ENCODE measurements around the gene ANKRD63.

The ANKRD63 gene

DNA sequence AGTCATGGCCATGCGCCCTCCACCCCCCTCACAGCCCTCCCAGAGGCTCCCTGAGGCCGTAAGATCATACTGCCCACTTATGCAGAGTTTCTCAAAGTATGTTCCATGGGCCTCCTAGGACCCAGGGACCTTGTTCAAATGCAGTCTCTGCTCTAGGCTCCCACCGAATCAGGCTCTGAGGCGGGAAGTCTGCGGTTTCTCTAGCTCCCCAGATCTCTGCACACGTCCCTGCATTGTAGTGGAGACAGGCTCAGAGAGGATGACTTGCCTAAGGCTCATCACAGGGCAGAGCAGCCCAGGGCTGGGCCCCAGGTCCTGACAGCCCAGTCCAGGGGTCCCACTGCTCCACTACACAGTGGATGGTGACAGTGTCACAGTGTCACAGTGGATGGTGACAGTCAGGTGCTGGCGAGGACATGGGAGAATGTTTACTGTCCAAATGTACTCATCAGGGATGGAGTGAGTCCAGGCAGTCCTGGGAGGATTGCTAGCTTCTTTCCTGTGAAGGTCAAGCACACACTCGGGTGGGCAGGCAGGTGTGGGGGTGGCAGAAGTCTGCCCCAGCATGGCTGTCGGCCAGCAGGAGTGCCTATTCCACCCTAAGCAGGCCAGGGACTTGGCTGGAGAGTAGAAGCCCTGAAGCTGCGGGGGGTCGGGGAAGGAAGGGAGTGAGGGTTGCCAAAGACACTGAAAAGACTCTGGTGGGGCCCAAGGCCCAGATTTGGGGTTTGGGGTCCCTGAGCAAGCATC is 12.4 kb downstream of the ANKRD63 start:
- TF ChIP-seq POLR2AphosphoS5 (IDR thresholded peaks at IDR 0.05; ENCODE audit: low read depth, low read length) = no peak
- TF ChIP-seq FOXP2 (optimal IDR thresholded peaks at IDR 0.05; ENCODE audit: borderline replicate concordance, extremely low read depth, extremely low read length, insufficient read depth) = no peak
- TF ChIP-seq, protein P1, sequence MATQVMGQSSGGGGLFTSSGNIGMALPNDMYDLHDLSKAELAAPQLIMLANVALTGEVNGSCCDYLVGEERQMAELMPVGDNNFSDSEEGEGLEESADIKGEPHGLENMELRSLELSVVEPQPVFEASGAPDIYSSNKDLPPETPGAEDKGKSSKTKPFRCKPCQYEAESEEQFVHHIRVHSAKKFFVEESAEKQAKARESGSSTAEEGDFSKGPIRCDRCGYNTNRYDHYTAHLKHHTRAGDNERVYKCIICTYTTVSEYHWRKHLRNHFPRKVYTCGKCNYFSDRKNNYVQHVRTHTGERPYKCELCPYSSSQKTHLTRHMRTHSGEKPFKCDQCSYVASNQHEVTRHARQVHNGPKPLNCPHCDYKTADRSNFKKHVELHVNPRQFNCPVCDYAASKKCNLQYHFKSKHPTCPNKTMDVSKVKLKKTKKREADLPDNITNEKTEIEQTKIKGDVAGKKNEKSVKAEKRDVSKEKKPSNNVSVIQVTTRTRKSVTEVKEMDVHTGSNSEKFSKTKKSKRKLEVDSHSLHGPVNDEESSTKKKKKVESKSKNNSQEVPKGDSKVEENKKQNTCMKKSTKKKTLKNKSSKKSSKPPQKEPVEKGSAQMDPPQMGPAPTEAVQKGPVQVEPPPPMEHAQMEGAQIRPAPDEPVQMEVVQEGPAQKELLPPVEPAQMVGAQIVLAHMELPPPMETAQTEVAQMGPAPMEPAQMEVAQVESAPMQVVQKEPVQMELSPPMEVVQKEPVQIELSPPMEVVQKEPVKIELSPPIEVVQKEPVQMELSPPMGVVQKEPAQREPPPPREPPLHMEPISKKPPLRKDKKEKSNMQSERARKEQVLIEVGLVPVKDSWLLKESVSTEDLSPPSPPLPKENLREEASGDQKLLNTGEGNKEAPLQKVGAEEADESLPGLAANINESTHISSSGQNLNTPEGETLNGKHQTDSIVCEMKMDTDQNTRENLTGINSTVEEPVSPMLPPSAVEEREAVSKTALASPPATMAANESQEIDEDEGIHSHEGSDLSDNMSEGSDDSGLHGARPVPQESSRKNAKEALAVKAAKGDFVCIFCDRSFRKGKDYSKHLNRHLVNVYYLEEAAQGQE (IDR thresholded peaks at IDR 0.05; ENCODE audit: insufficient read depth in 1 of 2, low read depth in 2 of 2, low read length in 2 of 2) = no peak

DNA sequence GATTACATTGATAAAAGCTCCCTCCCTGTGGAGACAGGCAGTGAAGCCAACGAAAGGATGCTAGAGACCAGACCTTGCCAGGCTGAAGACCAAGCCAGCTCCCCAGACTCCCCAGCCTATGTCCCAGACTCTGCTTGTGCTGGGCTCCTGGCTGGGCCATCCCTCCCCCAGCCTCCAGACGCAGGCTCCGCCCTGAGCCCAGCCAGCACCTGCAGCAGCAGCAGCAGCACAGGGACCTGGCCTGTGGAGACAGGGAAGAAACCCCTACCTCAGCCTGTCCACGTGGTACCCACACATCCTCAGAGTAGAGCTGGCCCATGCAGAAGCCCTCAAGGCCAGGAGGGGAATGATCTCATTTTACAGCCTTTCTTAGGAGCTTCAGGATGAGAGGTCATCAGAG is 13.3 kb downstream of the ANKRD63 start:
- TF ChIP-seq FOXP2 (optimal IDR thresholded peaks at IDR 0.05; ENCODE audit: borderline replicate concordance, extremely low read depth, extremely low read length, insufficient read depth) = no peak
- TF ChIP-seq, protein P1 (IDR thresholded peaks at IDR 0.05; ENCODE audit: insufficient read depth in 1 of 2, low read depth in 2 of 2, low read length in 2 of 2) = no peak

DNA sequence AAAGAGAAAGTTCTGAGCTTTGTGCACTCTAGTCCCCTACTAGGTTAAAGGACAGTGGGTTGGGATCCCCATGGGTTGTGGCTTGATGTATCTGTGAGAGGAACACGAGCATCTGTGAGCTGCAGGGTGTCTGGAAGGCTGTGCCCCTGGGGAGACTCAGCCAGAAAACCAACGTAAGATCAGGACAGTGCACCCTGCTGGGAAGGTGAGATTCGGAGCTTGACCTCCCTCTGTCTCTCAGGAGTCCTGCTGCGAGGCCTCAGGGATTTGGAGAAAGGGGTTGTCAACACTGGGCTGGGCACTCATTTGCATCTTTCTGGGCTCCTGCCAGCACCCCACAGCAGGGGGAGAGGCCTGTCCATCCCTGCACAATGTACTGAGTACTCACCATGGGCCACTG is 15.2 kb downstream of the ANKRD63 start:
- TF ChIP-seq FOXP2 (optimal IDR thresholded peaks at IDR 0.05; ENCODE audit: borderline replicate concordance, extremely low read depth, extremely low read length, insufficient read depth) (no peak), TAF1 (IDR thresholded peaks at IDR 0.05; ENCODE audit: borderline replicate concordance, insufficient read depth, low read length) (no peak), SIN3A (IDR thresholded peaks at IDR 0.05; ENCODE audit: borderline replicate concordance, insufficient read depth, low read length) (no peak), POLR2AphosphoS5 (IDR thresholded peaks at IDR 0.05; ENCODE audit: low read depth, low read length) (no peak)
- TF ChIP-seq, protein P1 (IDR thresholded peaks at IDR 0.05; ENCODE audit: insufficient read depth in 1 of 2, low read depth in 2 of 2, low read length in 2 of 2) = no peak

DNA sequence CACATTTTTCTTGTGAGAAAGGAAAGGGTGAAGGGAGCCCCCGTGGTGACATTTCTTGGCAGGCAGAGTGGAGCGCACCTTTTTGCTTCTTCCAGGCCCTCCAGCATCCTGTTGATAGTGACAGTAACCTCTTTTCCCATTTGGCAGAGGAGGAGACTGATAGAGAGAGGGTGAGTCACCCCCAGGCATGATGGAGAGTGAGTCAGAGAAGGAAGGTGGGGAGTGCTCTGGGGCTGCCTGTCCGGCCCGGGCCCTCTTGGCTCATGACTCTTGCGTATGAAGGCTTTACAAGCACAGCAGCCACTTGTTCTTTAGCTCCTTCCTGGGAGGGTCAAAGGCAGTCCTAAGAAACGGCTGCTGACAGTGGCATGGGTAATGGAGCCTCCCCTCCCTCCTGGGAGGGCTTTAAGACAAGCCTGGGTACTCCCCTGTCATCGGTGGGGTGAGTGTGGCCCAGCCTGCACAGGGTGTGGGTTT is 16.0 kb downstream of the ANKRD63 start:
- TF ChIP-seq TAF1 (IDR thresholded peaks at IDR 0.05; ENCODE audit: borderline replicate concordance, insufficient read depth, low read length) (no peak), POLR2AphosphoS5 (IDR thresholded peaks at IDR 0.05; ENCODE audit: low read depth, low read length) (no peak), SIN3A (IDR thresholded peaks at IDR 0.05; ENCODE audit: borderline replicate concordance, insufficient read depth, low read length) (no peak), FOXP2 (optimal IDR thresholded peaks at IDR 0.05; ENCODE audit: borderline replicate concordance, extremely low read depth, extremely low read length, insufficient read depth) (no peak)
- TF ChIP-seq, protein P1 (IDR thresholded peaks at IDR 0.05; ENCODE audit: insufficient read depth in 1 of 2, low read depth in 2 of 2, low read length in 2 of 2) = peak in 1 of 2 experiments; percentile 23; a peak in 1 of 4 replicates

DNA sequence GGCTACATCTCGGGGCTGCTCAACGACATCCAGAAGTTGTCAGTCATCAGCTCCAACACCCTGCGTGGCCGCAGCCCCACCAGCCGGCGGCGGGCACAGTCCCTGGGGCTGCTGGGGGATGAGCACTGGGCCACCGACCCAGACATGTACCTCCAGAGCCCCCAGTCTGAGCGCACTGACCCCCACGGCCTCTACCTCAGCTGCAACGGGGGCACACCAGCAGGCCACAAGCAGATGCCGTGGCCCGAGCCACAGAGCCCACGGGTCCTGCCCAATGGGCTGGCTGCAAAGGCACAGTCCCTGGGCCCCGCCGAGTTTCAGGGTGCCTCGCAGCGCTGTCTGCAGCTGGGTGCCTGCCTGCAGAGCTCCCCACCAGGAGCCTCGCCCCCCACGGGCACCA is 17.0 kb downstream of the ANKRD63 start:
- TF ChIP-seq FOXP2 (optimal IDR thresholded peaks at IDR 0.05; ENCODE audit: borderline replicate concordance, extremely low read depth, extremely low read length, insufficient read depth) = no peak
- no peak for TF ChIP-seq TAF1 (IDR thresholded peaks at IDR 0.05; ENCODE audit: borderline replicate concordance, insufficient read depth, low read length)
- TF ChIP-seq POLR2AphosphoS5 (IDR thresholded peaks at IDR 0.05; ENCODE audit: low read depth, low read length) = no peak
- TF ChIP-seq, protein P1 (IDR thresholded peaks at IDR 0.05; ENCODE audit: insufficient read depth in 1 of 2, low read depth in 2 of 2, low read length in 2 of 2) = no peak
- TF ChIP-seq SIN3A (IDR thresholded peaks at IDR 0.05; ENCODE audit: borderline replicate concordance, insufficient read depth, low read length) = no peak

Measured in PFSK-1 (cell line).